CD4-positive, alpha-beta T cell treated with Interleukin-17A for 1 hour (primary cell): ENCODE results near the gene PLA2G4C.
A peak's percentile ranks its signal among the peaks of the same experiment; 100 is the strongest.

Experiments
- DNase-seq: peaks from one replicate; pipeline ENCODE4 v3.0.0-alpha.2; 2020

Gene PLA2G4C, protein sequence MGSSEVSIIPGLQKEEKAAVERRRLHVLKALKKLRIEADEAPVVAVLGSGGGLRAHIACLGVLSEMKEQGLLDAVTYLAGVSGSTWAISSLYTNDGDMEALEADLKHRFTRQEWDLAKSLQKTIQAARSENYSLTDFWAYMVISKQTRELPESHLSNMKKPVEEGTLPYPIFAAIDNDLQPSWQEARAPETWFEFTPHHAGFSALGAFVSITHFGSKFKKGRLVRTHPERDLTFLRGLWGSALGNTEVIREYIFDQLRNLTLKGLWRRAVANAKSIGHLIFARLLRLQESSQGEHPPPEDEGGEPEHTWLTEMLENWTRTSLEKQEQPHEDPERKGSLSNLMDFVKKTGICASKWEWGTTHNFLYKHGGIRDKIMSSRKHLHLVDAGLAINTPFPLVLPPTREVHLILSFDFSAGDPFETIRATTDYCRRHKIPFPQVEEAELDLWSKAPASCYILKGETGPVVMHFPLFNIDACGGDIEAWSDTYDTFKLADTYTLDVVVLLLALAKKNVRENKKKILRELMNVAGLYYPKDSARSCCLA

GRCh38 chr19:48110350-48110966, at the start of gene PLA2G4C:
PLA2G4C (minus strand) TSS chr19:48110817; CDS start chr19:48106529, 4,288 bp downstream.
- peak; percentile 81 for DNase-seq

- DNase-seq: no peak
Observed at GRCh38 chr19:48158210-48158790, 47.7 kb upstream of the PLA2G4C start.

GRCh38 chr19:48154003-48154402, 43.4 kb upstream of the PLA2G4C start:
- DNase-seq: no peak

GRCh38 chr19:48152551-48152950, 41.9 kb upstream of the PLA2G4C start:
- peak; percentile 70 for DNase-seq

DNA sequence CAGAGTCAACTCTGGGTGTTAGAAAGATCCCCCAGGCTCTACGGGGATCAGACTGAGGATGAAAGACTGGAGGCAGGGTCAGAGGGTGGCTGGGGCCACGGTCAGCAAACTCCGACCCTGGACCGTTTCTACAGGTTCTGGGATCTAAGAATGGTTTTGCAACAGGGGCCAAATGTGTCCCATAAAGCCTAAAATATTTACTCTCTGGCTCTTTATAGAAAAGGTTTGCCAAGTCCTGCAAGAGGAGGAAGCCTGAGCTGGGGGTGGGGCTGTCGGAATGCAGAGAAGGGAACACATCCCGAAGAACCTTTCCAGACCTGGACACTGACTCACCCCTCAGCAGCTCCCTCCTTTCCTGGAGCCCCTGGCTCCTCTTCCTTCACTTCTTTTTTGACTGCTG, 38.8 kb upstream of the PLA2G4C start:
- DNase-seq: no peak

DNA sequence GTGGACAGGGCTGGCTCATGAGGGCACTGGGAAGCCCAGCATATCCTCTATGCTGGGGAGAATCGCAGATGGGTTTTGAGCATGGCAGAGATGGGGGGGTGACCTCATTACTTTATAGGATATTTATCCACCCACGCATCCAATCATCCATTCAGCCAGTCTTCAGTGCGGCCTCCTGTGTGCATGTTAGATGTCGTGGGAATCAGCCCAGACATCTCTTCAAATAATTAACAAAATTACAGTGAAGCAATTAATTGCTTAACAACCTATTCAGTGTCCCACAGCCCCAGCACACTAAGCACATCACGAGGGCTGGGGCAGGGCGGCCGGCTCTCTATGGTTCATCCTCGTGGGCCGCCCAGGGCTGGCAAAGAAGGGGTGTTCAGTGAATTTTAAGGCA, 38.0 kb upstream of the PLA2G4C start:
- no peak for DNase-seq

DNA sequence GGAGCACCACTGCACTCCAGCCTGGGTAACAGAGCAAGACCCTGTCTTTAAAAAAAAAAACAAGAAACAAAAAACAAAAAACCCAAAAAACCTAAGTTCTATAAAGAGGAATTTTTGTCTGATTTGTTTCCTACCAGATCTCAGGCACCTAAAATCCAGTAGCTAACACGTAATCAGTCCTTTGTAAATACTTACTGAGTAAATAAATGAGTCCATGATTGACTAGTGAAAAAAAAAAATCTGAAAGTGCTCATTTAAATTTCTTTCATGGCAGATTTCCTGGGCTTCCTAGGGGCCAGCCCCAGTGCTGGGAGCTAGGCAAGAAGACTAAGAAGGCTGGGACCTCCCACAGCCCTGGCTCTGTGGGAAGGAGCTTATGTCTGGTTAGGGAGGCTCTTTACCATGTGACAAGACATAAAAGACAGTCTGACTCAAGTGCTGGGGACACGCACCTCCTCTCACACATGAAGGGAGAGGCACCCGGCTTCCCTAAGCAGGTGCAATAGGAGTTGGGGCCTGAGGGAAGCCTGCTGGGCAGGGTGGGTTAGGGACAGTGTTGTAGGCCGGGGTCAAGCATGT, 37.1 kb upstream of the PLA2G4C start:
- no peak for DNase-seq

GRCh38 chr19:48139053-48139452, 28.4 kb upstream of the PLA2G4C start:
- DNase-seq: no peak

DNA sequence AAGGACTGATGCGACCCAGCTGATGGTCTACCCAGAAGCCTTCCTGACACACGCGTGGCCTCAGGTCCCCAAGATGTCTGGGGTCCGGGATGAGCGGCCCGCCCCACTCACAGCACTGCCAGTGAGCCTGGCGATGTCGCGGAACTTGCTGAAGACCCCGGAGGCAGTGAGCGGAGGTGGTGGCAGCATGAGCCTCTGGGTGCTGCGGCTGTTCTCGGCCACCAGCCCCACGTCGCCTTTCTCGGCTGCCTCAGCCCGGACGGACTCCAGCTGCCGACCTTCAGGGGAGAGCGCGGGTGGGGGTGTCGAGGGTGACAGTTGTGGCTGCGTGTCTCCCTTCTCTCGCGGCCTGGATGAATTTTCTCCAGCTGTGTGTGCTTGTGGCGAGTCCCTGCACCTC, 26.8 kb upstream of the PLA2G4C start:
- no peak for DNase-seq

- no peak for DNase-seq
Observed at GRCh38 chr19:48136547-48136946, 25.9 kb upstream of the PLA2G4C start.

GRCh38 chr19:48135411-48135810, 24.8 kb upstream of the PLA2G4C start:
- no peak for DNase-seq

DNA sequence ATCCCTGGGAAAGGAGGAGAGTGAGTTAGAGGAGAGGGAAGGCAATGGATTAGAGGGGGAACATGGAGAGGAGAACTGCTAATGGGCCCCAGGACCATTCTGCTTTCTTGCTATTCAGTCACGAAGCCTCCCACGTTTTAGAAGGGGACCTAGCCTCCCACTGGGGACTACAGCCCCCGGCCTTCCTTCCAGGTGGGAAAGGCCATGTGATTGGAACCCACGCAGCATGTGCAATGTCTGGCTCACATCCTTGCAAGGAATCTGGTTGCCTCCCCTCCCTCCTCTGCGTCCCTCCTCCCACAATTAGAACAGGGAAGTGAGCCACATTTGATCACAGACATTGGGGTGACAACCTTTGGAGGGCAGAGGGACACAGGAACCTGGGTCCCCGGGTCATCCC, 22.5 kb upstream of the PLA2G4C start:
- DNase-seq: no peak

- no peak for DNase-seq
Observed at GRCh38 chr19:48127561-48127960, 16.9 kb upstream of the PLA2G4C start.

DNA sequence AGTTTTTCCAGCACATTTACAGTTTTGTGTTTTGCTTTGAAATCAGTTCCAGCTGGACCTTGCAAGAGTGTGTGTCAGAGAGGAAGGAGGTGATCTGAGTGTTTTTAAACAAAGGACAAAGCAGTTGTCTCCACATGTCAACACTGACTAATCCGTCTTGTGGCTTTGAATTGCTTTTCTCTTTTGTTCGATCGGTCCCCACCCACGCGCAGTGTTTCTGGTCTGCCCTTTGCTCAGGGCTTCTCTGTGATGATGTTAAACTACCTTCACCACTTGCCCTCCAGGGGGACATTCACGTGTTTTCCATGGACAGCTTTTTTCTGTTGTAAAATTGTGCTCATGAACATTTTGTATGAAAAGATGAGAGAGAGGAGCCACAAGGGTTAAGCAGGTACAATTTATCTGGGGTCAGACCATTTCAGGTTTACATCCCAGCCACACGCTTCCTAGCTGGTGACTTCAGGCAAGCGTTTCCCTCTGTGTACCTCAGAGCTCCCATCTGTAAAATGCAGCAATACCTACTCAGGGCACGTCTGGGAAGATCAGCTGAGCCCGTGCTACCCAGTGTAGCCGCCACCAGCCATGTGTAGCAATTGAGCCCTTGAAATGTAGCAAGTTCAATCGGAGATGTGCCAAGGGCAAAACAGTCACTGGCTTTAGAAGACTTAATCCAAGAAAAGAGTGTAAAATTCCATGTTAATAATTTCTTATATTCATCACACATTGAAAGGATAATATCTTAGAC, 13.5 kb upstream of the PLA2G4C start:
- no peak for DNase-seq

DNA sequence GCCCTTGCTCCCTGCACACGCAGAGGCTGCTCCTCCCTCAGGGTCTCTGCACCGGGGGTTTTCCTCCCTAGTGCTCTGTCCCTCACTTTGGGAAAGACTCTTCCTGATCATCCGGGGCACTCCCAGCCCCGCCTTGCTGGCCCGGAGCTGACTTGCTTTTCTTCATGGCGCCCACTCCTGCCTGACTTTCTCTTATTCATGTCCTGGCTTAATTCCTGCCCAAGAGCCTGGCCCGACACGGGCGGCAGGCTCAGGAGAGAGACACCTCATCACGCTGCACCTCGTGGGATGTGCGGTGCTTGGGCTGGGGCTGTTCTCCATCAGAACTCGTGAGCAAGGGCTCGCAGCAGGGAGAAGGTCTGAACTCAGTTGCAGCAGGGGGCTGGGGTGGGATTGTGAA, 11.8 kb upstream of the PLA2G4C start:
- no peak for DNase-seq

GRCh38 chr19:48121909-48122371, 11.3 kb upstream of the PLA2G4C start:
- no peak for DNase-seq

DNA sequence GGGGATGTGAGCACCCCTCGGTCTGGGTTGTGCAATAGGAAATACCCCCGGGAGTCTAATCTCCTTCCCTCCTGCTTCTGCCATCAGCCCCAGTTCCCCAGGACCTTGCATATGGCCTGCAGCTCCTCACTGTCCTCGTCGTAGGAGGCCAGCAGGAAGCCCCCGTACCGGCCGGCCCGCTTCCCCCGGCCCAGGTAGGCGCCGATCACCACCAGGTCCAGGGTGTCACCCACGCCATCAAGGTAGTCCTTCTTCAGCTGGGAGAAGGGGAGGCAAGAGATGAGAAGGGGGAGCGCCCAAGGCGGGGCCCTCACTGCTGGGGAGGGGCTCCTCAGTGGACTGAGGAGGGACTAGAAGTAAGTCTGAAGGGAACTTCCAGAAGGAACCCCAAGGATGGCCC, 10.4 kb upstream of the PLA2G4C start:
- no peak for DNase-seq

- no peak for DNase-seq
Observed at GRCh38 chr19:48120505-48120904, 9.9 kb upstream of the PLA2G4C start.

DNA sequence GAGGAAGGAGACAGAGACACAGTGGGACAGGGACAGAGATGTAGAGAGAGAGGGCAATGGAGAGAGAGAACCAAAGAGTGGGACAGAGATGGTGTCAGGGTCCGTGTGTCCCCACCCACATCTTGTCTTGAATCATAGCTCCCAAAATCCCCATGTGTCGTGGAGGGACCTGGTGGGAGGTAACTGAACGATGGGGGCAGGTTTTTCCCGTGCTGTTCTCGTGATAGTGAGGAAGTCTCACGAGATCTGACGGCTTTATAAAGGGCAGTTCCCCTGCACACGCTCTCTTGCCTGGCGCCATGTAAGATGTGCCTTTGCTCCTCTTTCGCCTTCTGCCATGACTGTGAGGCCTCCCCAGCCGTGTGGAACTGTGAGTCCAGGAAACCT, 7.5 kb upstream of the PLA2G4C start:
- no peak for DNase-seq

DNA sequence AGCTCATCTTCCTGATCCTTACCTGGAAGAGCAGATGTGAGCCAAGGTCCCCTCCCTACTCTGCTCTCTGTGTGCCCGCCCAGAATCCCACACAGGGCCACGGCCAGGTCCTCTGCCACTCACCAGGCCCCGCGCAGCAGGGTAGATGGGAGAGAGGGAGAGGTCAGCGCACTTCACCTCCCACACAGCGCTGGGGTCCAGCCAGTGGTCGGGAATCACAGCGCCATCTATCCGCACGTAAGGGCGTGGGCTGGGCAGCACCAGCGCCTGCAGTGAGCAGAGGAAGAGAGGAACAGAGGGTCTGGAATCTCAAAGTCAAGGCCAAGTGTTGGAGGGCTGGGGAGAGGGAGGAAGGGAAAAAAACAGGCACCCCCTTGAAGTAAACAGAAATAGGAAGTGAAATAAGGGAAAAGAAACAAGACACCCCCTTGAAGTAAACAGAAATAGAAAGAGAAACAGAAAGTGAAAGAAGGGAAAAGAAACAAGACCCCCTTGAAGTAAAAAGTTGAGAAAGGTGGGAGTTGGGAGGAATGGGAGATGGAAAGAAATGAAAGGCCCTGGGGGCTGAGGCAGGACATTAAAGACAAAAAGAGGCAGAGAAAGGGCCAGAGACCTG, 7.0 kb upstream of the PLA2G4C start:
- DNase-seq: no peak

DNA sequence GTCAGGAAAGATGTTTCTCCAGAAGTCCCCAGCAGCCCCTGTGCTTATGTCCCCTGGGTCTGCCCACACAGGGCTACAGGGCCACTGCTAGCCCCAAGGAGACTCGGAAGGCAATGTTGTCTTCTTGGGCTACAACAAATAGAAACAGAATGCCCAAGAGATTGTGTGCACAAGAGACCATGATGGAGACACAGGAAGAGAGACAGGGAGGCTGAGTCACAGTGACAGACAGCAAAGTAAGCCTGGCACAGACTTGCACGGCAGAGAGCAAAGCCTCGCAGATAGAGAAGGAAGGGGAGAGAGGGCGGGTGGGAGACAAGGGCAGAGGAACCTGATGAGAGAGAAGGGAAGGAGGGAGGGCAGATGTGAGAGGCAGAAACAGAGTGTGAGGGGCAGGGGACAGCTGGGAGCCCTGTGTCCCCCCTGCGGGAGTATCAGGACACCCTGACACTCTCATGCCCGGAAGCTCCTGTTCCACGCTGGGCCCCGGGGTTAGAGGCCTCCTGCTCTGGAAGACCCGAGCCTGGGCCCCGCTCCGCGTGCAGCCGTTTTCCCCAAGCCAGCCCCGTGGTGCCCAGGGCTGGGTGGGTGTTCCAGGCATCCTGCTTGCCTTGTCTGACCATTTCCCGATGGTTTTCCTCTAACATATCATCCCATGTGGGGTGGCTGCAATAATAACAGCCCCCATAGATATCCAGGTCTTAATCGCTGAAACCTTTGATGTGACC, 2.7 kb upstream of the PLA2G4C start:
- no peak for DNase-seq

- DNase-seq: no peak
Observed at GRCh38 chr19:48111280-48111679, 663 bp upstream of the PLA2G4C start.
